Astrocyte (in vitro differentiated cells and primary cell): Measurements from ENCODE around the gene BEND6. TPM values are rescaled to one million over a fixed set of nuclear protein-coding genes. Genes with fewer than 3 reads are reported as not detected.

ENCODE experiments used
- DNase-seq: peaks from one replicate; pipeline ENCODE4 v3.0.0-alpha.2; 2010; ENCODE audit warnings: low read depth
- FAIRE-seq: peaks from 2 replicates; lab custom pipeline; 2011; peaks lifted over from hg19 to GRCh38; lab: Jason Lieb, UNC
- H2AFZ ChIP-seq: 2 replicates; pipeline ENCODE4 v1.6.0; 2012; ENCODE audit warnings: low read depth, low read length, inconsistent platforms
- H3K27ac ChIP-seq: 2 replicates; pipeline ENCODE4 v1.5.1; 2011; ENCODE audit warnings: low read depth, low read length, inconsistent platforms
- H3K27me3 ChIP-seq: 2 replicates; pipeline ENCODE4 v1.6.0; 2011; ENCODE audit warnings: low read length, inconsistent platforms; ENCODE audit not compliant: insufficient read depth
- H3K36me3 ChIP-seq: 2 replicates; pipeline ENCODE4 v1.5.1; 2011; ENCODE audit warnings: low read length, inconsistent platforms; ENCODE audit not compliant: insufficient read depth
- H3K4me1 ChIP-seq: 2 replicates; pipeline ENCODE4 v1.5.1; 2011; ENCODE audit warnings: low read length, inconsistent platforms; ENCODE audit not compliant: insufficient read depth
- H3K4me2 ChIP-seq: 2 replicates; pipeline ENCODE4 v1.6.0; 2012; ENCODE audit warnings: low read length, inconsistent platforms
- H3K4me3 ChIP-seq: 2 replicates; pipeline ENCODE4 v1.5.1; 2011; ENCODE audit warnings: low read depth, mild to moderate bottlenecking, low read length, inconsistent platforms; ENCODE audit not compliant: insufficient read depth
- H3K79me2 ChIP-seq: 2 replicates; pipeline ENCODE4 v1.6.0; 2012; ENCODE audit warnings: mild to moderate bottlenecking, low read length, inconsistent platforms; ENCODE audit not compliant: insufficient read depth
- H3K9ac ChIP-seq: 2 replicates; pipeline ENCODE4 v1.6.0; 2012; ENCODE audit warnings: mild to moderate bottlenecking, low read length, inconsistent platforms
- H3K9me3 ChIP-seq: 2 replicates; pipeline ENCODE4 v1.5.1; 2012; ENCODE audit warnings: low read depth, mild to moderate bottlenecking, low read length, inconsistent platforms; ENCODE audit not compliant: insufficient read depth
- H4K20me1 ChIP-seq: 2 replicates; pipeline ENCODE4 v1.6.0; 2012; ENCODE audit warnings: low read length, inconsistent platforms; ENCODE audit not compliant: insufficient read depth
- H3K27ac Mint-ChIP-seq: one replicate; pipeline ENCODE4 v1.8.0; 2021; ENCODE audit warnings: mild to moderate bottlenecking, mixed read lengths; ENCODE audit not compliant: unreplicated experiment
- H3K27me3 Mint-ChIP-seq: one replicate; pipeline ENCODE4 v1.8.0; 2021; ENCODE audit warnings: low read depth, mixed read lengths; ENCODE audit not compliant: unreplicated experiment
- H3K36me3 Mint-ChIP-seq: one replicate; pipeline ENCODE4 v1.8.0; 2021; ENCODE audit warnings: low read depth, mixed read lengths; ENCODE audit not compliant: unreplicated experiment
- H3K4me1 Mint-ChIP-seq: one replicate; pipeline ENCODE4 v1.8.0; 2021; ENCODE audit warnings: low read depth, mixed read lengths; ENCODE audit not compliant: unreplicated experiment
- H3K4me3 Mint-ChIP-seq: one replicate; pipeline ENCODE4 v1.8.0; 2021; ENCODE audit warnings: mild to moderate bottlenecking, moderate library complexity, mixed read lengths; ENCODE audit not compliant: unreplicated experiment
- H3K9me3 Mint-ChIP-seq: one replicate; pipeline ENCODE4 v1.8.0; 2021; ENCODE audit warnings: mild to moderate bottlenecking, mixed read lengths; ENCODE audit not compliant: unreplicated experiment
- EZH2 ChIP-seq: IDR thresholded peaks from 2 replicates; pipeline ENCODE4 v1.6.1; 2012; ENCODE audit warnings: mild to moderate bottlenecking, low read length, inconsistent platforms; ENCODE audit not compliant: insufficient read depth
- total RNA-seq: library from RNA; stranded (reverse); gene quantifications from 2 replicates; pipeline ENCODE4 v1.2.1, GENCODE V29; 2021
- TF ChIP-seq, protein P1 (sequence below): IDR thresholded peaks from 2 replicates; pipeline ENCODE4 v1.5.1; 2011; ENCODE audit warnings: low read depth, mild to moderate bottlenecking, inconsistent platforms, low read length, moderate library complexity; ENCODE audit not compliant: insufficient read depth

The BEND6 gene
- total RNA-seq, 1 donor from 2014 or later: 8.3 TPM

DNA sequence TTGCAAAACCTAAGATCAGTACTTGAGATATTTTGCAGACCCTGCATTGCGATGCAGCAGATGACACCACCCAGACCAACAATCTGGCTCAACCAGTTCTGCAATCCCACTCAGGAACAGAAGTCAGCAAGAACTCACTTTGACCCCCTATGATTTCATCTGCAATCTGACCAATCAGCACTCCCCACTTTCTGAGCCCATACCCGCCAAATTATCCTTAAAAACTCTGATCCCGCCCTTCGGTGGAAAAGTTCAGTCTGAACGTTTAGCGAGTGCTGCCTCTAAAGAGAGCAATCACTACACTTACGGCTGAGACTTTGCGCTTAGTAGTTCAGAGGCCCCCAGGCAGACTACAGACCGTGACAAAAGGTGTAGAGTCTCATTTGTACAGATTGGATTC, 74.3 kb downstream of the BEND6 start:
- Histone ChIP-seq H2AFZ (no peak overlapping the region), H3K4me1 (no peaks in the 10 kb centered on the region), H3K27me3 (no peaks in the 10 kb centered on the region), H3K27ac (no peak overlapping the region), H3K4me3 (no peak overlapping the region), H3K4me2 (no peak overlapping the region), H3K79me2 (no peaks in the 10 kb centered on the region), H3K9me3 (peaks cover 4% of the 10 kb centered on the region), H3K36me3 (no peaks in the 10 kb centered on the region), H4K20me1 (no peaks in the 10 kb centered on the region), H3K9ac (no peak overlapping the region)
- DNase-seq: no peak
- no peak for FAIRE-seq
- Mint-ChIP-seq H3K27ac (no peak overlapping the region), H3K36me3 (no peaks in the 10 kb centered on the region), H3K27me3 (no peaks in the 10 kb centered on the region), H3K4me1 (no peaks in the 10 kb centered on the region), H3K4me3 (no peak overlapping the region), H3K9me3 (peaks cover 13% of the 10 kb centered on the region)
- TF ChIP-seq, protein P1, sequence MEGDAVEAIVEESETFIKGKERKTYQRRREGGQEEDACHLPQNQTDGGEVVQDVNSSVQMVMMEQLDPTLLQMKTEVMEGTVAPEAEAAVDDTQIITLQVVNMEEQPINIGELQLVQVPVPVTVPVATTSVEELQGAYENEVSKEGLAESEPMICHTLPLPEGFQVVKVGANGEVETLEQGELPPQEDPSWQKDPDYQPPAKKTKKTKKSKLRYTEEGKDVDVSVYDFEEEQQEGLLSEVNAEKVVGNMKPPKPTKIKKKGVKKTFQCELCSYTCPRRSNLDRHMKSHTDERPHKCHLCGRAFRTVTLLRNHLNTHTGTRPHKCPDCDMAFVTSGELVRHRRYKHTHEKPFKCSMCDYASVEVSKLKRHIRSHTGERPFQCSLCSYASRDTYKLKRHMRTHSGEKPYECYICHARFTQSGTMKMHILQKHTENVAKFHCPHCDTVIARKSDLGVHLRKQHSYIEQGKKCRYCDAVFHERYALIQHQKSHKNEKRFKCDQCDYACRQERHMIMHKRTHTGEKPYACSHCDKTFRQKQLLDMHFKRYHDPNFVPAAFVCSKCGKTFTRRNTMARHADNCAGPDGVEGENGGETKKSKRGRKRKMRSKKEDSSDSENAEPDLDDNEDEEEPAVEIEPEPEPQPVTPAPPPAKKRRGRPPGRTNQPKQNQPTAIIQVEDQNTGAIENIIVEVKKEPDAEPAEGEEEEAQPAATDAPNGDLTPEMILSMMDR: no peak
- no peak for TF ChIP-seq EZH2

DNA sequence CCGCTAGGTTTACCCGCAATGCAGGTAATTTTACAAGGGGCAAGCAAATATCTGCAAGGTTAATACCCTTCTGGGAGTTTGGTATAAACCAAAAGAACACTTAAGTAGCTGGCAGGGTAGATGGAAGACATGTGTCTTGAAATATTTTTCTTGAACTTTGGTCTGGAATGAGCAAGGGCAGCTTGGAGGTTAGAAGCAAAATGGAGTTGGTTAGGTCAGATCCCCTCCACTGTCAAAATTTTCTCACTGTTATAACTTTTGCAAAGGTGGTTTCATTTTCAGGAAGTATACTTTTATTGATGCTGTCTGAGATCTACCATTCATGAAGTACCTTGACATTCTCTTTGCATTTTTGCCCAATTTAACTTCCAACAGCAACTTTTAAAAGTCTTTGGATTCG, 78.3 kb downstream of the BEND6 start:
- no peaks in the 10 kb centered on the region for H4K20me1 ChIP-seq
- no peak overlapping the region for H3K27ac ChIP-seq
- no peaks in the 10 kb centered on the region for H3K9me3 ChIP-seq
- peaks cover 3% of the 10 kb centered on the region for H3K9me3 Mint-ChIP-seq
- DNase-seq: no peak
- FAIRE-seq: no peak
- no peak overlapping the region for H3K27ac Mint-ChIP-seq
- no peak overlapping the region for H3K4me2 ChIP-seq
- H3K4me1 Mint-ChIP-seq: no peaks in the 10 kb centered on the region
- H3K79me2 ChIP-seq: no peaks in the 10 kb centered on the region
- TF ChIP-seq EZH2: no peak
- TF ChIP-seq, protein P1: no peak
- H3K4me3 ChIP-seq: no peak overlapping the region
- H3K4me1 ChIP-seq: no peaks in the 10 kb centered on the region
- no peak overlapping the region for H2AFZ ChIP-seq
- no peak overlapping the region for H3K4me3 Mint-ChIP-seq
- no peaks in the 10 kb centered on the region for H3K27me3 ChIP-seq
- H3K27me3 Mint-ChIP-seq: peaks cover 2% of the 10 kb centered on the region
- no peak overlapping the region for H3K9ac ChIP-seq
- no peaks in the 10 kb centered on the region for H3K36me3 Mint-ChIP-seq
- H3K36me3 ChIP-seq: no peaks in the 10 kb centered on the region

DNA sequence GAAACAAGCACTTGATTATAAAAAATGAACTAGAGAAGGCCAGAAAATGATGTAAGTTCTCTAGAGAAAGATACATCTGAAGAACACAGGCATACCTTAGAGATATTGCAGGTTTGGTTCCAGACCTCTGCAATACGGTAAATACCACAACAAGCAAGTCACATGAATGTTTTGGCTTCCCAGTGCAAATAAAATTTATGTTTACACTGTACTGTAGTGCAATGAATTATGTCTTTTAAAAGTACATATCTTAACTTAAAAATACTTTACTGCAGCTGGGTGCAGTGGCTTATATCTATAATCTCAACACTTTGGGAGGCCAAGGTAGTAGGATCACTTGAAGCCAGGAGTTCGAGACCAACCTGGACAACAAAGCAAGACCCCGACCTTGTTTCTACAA, 80.6 kb downstream of the BEND6 start:
- no peaks in the 10 kb centered on the region for H3K27me3 ChIP-seq
- no peaks in the 10 kb centered on the region for H3K9me3 ChIP-seq
- no peak for FAIRE-seq
- H3K4me1 ChIP-seq: no peaks in the 10 kb centered on the region
- H3K9me3 Mint-ChIP-seq: no peaks in the 10 kb centered on the region
- no peak overlapping the region for H2AFZ ChIP-seq
- TF ChIP-seq, protein P1: no peak
- TF ChIP-seq EZH2: no peak
- no peaks in the 10 kb centered on the region for H3K79me2 ChIP-seq
- H3K36me3 ChIP-seq: no peaks in the 10 kb centered on the region
- H3K27ac Mint-ChIP-seq: no peak overlapping the region
- no peak overlapping the region for H3K9ac ChIP-seq
- no peak overlapping the region for H3K4me2 ChIP-seq
- no peak overlapping the region for H3K27ac ChIP-seq
- no peak overlapping the region for H3K4me3 ChIP-seq
- H3K4me3 Mint-ChIP-seq: no peak overlapping the region
- H3K4me1 Mint-ChIP-seq: no peaks in the 10 kb centered on the region
- no peak for DNase-seq
- peaks cover 2% of the 10 kb centered on the region for H3K36me3 Mint-ChIP-seq
- H4K20me1 ChIP-seq: no peaks in the 10 kb centered on the region
- H3K27me3 Mint-ChIP-seq: peaks cover 12% of the 10 kb centered on the region
